Measurements from ENCODE around the gene NNAT.

NNAT gene

GRCh38 chr20:37492096-37492625, 28.9 kb upstream of the NNAT start:
- H3K27ac Mint-ChIP-seq = no peak overlapping the region
- H3K4me3 Mint-ChIP-seq = no peak overlapping the region
- H3K27me3 Mint-ChIP-seq = no peaks in the 10 kb centered on the region
- H3K9me3 Mint-ChIP-seq = no peaks in the 10 kb centered on the region
- no peaks in the 10 kb centered on the region for H3K4me1 Mint-ChIP-seq (ENCODE audit: low read depth)
- peaks cover 3% of the 10 kb centered on the region for H3K36me3 Mint-ChIP-seq (ENCODE audit: low read depth)

- Mint-ChIP-seq H3K36me3 (ENCODE audit: low read depth) (peaks cover 3% of the 10 kb centered on the region), H3K27me3 (no peaks in the 10 kb centered on the region), H3K4me1 (ENCODE audit: low read depth) (no peaks in the 10 kb centered on the region), H3K4me3 (no peak overlapping the region), H3K9me3 (no peaks in the 10 kb centered on the region), H3K27ac (no peak overlapping the region)
Measured at GRCh38 chr20:37492945-37493344, 28.1 kb upstream of the NNAT start.

- no peaks in the 10 kb centered on the region for H3K4me1 Mint-ChIP-seq (ENCODE audit: low read depth)
- H3K27me3 Mint-ChIP-seq = no peaks in the 10 kb centered on the region
- no peaks in the 10 kb centered on the region for H3K9me3 Mint-ChIP-seq
- H3K4me3 Mint-ChIP-seq = no peak overlapping the region
- H3K36me3 Mint-ChIP-seq (ENCODE audit: low read depth) = peaks cover 3% of the 10 kb centered on the region
- no peak overlapping the region for H3K27ac Mint-ChIP-seq
Measured at GRCh38 chr20:37494301-37494700, 26.7 kb upstream of the NNAT start.

- Mint-ChIP-seq H3K27ac (no peak overlapping the region), H3K9me3 (no peaks in the 10 kb centered on the region), H3K36me3 (ENCODE audit: low read depth) (peaks cover 3% of the 10 kb centered on the region), H3K4me3 (no peak overlapping the region), H3K4me1 (ENCODE audit: low read depth) (no peaks in the 10 kb centered on the region), H3K27me3 (no peaks in the 10 kb centered on the region)
Measured at GRCh38 chr20:37494796-37495195, 26.3 kb upstream of the NNAT start.

- Mint-ChIP-seq H3K27me3 (no peaks in the 10 kb centered on the region), H3K27ac (no peak overlapping the region), H3K36me3 (ENCODE audit: low read depth) (no peaks in the 10 kb centered on the region), H3K9me3 (no peaks in the 10 kb centered on the region), H3K4me1 (ENCODE audit: low read depth) (no peaks in the 10 kb centered on the region), H3K4me3 (no peak overlapping the region)
Measured at GRCh38 chr20:37498066-37498665, 22.9 kb upstream of the NNAT start.

- Mint-ChIP-seq H3K4me1 (ENCODE audit: low read depth) (no peaks in the 10 kb centered on the region), H3K36me3 (ENCODE audit: low read depth) (no peaks in the 10 kb centered on the region), H3K27ac (no peak overlapping the region), H3K9me3 (no peaks in the 10 kb centered on the region), H3K27me3 (no peaks in the 10 kb centered on the region), H3K4me3 (no peak overlapping the region)
Measured at GRCh38 chr20:37500311-37500710, 20.7 kb upstream of the NNAT start.

GRCh38 chr20:37501940-37502339, 19.1 kb upstream of the NNAT start:
- no peak overlapping the region for H3K27ac Mint-ChIP-seq
- no peak overlapping the region for H3K4me3 Mint-ChIP-seq
- no peaks in the 10 kb centered on the region for H3K27me3 Mint-ChIP-seq
- no peaks in the 10 kb centered on the region for H3K36me3 Mint-ChIP-seq (ENCODE audit: low read depth)
- no peaks in the 10 kb centered on the region for H3K9me3 Mint-ChIP-seq
- H3K4me1 Mint-ChIP-seq (ENCODE audit: low read depth) = no peaks in the 10 kb centered on the region

GRCh38 chr20:37502654-37503053, 18.4 kb upstream of the NNAT start:
- H3K9me3 Mint-ChIP-seq = no peaks in the 10 kb centered on the region
- no peaks in the 10 kb centered on the region for H3K4me1 Mint-ChIP-seq (ENCODE audit: low read depth)
- H3K27ac Mint-ChIP-seq = no peak overlapping the region
- H3K4me3 Mint-ChIP-seq = no peak overlapping the region
- H3K27me3 Mint-ChIP-seq = no peaks in the 10 kb centered on the region
- H3K36me3 Mint-ChIP-seq (ENCODE audit: low read depth) = no peaks in the 10 kb centered on the region

- no peaks in the 10 kb centered on the region for H3K4me1 Mint-ChIP-seq (ENCODE audit: low read depth)
- H3K27me3 Mint-ChIP-seq = no peaks in the 10 kb centered on the region
- no peak overlapping the region for H3K4me3 Mint-ChIP-seq
- H3K9me3 Mint-ChIP-seq = no peaks in the 10 kb centered on the region
- no peaks in the 10 kb centered on the region for H3K36me3 Mint-ChIP-seq (ENCODE audit: low read depth)
- no peak overlapping the region for H3K27ac Mint-ChIP-seq
Measured at GRCh38 chr20:37503256-37503927, 17.7 kb upstream of the NNAT start.

- Mint-ChIP-seq H3K27ac (no peak overlapping the region), H3K4me1 (ENCODE audit: low read depth) (no peaks in the 10 kb centered on the region), H3K27me3 (no peaks in the 10 kb centered on the region)
Measured at GRCh38 chr20:37504404-37505096, 16.5 kb upstream of the NNAT start.

GRCh38 chr20:37505263-37506151, 15.5 kb upstream of the NNAT start:
- Mint-ChIP-seq H3K27me3 (no peaks in the 10 kb centered on the region), H3K27ac (no peak overlapping the region), H3K36me3 (ENCODE audit: low read depth) (peaks cover 4% of the 10 kb centered on the region), H3K9me3 (no peaks in the 10 kb centered on the region), H3K4me1 (ENCODE audit: low read depth) (no peaks in the 10 kb centered on the region), H3K4me3 (no peak overlapping the region)

More at GRCh38 chr20:37504404-37505096, 16.5 kb upstream of the NNAT start:
- Mint-ChIP-seq H3K9me3 (no peaks in the 10 kb centered on the region), H3K36me3 (ENCODE audit: low read depth) (peaks cover 4% of the 10 kb centered on the region), H3K4me3 (no peak overlapping the region)

- no peak overlapping the region for H3K4me3 Mint-ChIP-seq
Measured at GRCh38 chr20:37506152-37506725, 14.8 kb upstream of the NNAT start.

GRCh38 chr20:37510226-37510625, 10.8 kb upstream of the NNAT start:
- Mint-ChIP-seq H3K9me3 (no peaks in the 10 kb centered on the region), H3K4me1 (ENCODE audit: low read depth) (no peaks in the 10 kb centered on the region), H3K36me3 (ENCODE audit: low read depth) (peaks cover 18% of the 10 kb centered on the region), H3K4me3 (no peak overlapping the region), H3K27ac (no peak overlapping the region), H3K27me3 (no peaks in the 10 kb centered on the region)

More at GRCh38 chr20:37506152-37506725, 14.8 kb upstream of the NNAT start:
- H3K27me3 Mint-ChIP-seq = no peaks in the 10 kb centered on the region
- no peaks in the 10 kb centered on the region for H3K9me3 Mint-ChIP-seq
- peaks cover 11% of the 10 kb centered on the region for H3K36me3 Mint-ChIP-seq (ENCODE audit: low read depth)
- H3K27ac Mint-ChIP-seq = no peak overlapping the region
- no peaks in the 10 kb centered on the region for H3K4me1 Mint-ChIP-seq (ENCODE audit: low read depth)

GRCh38 chr20:37511610-37512275, 9.3 kb upstream of the NNAT start:
- Mint-ChIP-seq H3K36me3 (ENCODE audit: low read depth) (peaks cover 30% of the 10 kb centered on the region), H3K27ac (no peak overlapping the region), H3K9me3 (no peaks in the 10 kb centered on the region), H3K4me3 (no peak overlapping the region), H3K4me1 (ENCODE audit: low read depth) (peaks cover 6% of the 10 kb centered on the region), H3K27me3 (no peaks in the 10 kb centered on the region)
